Right lung (tissue), 5 donors: ENCODE data around the gene HIC1. TPM values are rescaled to one million over a fixed set of nuclear protein-coding genes. Genes with fewer than 3 reads are reported as not detected.

ENCODE experiments used
- DNase-seq, 2 donors: peaks; one replicate each; pipeline ENCODE4 v3.0.0-alpha.2; 2013
- polyA plus RNA-seq, 5 donors: library from polyadenylated mRNA; unstranded; fragments of 120-200 nt; gene quantifications; one replicate each; pipeline versions ENCODE4 v1.2.1 to v1.2.3, GENCODE V29; 2013; ENCODE audit warnings: inconsistent platforms in 1 of 5, low replicate concordance in 1 of 5; ENCODE audit not compliant: insufficient read length in 5 of 5, insufficient read depth in 1 of 5

Gene HIC1
- polyA plus RNA-seq, 5 donors = 15.1 to 51.9 (median 24.4) TPM

DNA sequence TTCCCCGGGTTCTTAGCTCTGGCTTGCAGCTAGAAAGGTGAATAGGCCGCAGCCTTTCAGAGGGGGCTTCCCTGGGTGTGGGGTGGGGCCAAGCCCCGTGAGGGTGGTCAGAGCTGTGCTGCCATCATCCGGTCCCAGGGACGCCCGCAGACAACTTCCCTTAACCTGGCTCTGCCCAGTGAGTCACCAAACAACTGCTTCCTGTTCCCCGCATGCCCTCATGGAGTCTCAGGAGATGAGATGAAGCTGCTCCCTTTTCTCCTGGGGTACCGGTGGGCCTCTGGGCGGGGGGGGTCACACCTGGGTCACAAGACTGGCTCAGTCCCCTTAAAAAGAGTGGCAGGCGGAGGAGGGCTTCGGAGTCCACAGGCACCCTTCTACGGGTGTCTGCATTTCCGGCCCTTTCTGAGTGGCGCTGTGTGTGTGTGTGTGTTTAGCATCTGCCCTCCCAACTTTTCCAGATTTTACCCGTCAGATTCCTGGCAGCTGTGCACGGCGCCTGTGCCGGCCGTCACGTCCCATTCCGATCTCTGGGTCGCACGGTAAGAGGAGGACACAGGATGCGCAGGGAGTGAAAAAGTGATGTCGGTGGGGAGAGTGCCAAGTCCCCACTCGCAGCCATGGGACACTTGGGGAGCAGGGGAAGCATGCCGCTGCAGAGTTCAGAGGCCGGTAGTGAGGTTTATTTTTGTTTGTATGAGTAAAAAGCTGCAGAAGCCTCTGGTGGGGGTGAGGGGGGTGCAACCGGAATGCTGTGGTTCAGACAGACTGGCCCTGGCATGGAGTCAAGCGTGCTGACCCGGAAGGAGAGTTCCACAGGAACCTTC lies 16.8 kb downstream of the HIC1 start:
- DNase-seq = peak; percentile 90

DNA sequence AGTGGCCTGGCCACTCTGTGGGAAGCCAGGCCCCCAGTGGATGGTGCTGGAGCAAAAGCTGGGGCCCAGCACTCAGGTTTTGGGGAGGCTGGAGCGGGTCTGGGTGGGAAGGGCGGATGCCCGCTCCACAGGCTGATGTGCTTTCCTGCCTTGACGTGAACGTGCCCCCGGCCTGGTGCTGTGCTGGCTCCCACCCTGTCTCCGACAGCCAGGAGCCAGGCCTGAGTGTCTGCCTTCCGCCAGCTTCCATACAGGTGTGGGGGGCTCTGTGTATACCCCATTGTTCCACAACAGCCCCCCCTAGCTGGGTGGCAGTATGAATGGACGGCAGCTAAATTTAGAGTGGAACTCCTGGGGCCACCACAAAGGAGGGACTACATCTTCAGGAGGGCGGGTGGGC lies 20.0 kb downstream of the HIC1 start:
- no peak for DNase-seq

DNA sequence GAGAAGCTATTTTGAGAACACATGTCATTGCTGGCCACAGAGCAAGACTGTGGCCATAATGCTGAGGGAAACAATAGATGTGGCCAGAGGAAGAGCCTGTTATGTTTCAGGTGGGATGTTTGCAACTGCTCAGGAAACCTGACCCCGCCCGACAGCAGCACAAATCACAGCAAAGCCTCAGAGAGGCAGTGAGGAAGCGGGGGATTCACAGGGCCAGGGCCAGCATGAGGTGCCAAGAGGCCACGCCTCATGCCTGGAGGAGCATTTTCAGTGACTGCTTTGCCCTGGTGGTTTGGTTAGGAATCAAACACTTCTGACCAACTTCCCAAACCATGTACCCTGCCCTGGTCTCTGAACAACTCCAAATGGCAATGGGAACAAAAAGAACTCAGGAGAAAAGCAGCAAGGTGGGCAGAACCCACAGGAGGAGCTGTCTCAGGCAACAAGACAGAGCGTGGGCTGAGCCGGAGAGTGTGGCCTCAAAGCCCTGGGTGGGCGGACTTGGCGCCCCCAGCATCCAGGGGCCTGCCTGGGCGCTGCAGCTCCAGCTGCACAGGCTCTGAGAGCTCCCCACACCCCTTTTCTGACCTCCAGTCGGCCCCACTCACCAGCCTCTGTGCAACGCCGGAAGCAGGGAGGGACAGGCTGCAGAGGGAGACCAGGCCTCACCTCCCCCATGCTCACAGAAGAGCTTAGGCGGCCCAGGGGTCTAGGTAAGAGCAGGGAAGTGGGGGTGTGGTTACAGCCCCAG lies 20.6 kb downstream of the HIC1 start:
- peak in 1 of 2 donors; percentile 69 for DNase-seq

DNA sequence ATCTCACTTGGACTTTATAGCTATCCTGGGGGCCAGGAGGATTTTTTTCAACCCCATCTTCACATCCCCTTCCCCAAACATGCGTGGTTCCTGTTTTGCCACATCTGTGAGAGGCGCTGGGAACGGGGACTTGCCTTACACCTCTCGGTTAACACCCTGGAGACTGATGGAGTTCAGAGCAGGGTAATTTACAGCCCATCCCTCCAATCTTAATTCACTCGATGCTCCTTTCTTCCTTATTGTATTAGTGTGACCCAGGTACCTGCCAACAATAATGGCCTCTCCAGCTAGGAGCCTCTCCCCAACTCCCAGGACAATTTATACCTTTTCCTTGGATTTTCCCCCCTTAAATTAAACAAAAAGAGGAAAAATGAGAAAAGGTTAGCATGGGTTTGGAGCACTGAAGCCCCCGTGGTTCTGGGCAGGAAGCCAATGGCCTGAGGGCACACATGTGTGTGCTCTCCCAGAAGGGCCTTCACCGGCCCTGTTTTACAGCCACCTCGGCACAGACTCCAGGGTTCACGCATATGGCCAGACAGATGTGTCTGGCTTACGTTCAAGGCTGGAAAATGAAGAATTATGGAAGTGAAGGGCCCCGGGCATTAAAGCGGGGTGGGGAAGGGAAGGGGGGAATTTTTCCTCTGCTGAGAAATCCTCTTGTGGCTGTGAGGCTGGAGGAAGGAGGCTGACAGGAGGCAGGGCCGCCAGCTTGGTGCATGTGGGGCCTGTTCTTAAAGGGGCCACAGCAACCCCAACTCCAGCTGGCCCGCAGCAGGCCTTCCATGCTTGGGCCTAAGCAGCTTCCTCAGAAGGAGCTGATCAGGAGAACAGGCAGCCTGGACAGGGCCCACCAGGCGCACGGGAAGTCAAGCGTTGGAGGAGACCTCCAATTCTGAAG lies 21.4 kb downstream of the HIC1 start:
- no peak for DNase-seq

DNA sequence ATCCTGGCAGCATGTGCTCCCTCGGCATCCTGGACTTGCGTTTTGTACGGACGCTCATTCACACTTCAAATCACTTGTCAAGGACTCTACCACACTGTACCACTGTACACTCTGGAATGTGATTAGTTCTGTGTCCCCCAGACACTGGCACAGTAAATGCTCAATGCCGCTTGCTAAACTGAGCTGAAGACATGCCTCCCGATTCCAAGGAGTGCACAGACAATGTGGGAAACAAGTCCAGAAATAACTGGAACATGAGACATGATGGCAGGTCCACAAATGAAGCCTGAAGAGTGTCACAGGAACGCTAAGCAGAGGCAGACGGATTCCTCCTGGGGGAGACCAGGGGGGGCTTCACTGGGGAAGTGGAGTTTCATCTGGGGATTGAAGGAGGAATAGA lies 22.1 kb downstream of the HIC1 start:
- no peak for DNase-seq

DNA sequence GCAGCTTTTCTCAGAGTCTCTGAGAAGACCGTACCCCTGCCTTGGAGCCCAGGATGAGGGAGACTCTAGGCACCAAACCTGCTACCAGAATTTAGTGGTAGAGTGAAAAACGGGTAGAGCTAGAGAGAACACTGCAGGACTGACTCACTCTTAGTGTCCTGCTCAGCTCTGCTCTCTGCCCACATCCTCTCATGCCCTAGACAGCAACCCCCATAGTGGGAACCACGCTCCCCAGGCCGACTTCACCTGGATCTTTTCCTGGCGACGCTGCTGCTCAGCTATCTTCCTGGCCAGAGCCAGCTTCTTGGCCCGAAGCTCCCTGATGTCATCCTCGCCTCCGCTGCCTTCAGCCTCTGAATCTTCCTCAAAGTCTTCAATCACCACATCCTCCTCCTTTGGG lies 26.7 kb downstream of the HIC1 start:
- no peak for DNase-seq

DNA sequence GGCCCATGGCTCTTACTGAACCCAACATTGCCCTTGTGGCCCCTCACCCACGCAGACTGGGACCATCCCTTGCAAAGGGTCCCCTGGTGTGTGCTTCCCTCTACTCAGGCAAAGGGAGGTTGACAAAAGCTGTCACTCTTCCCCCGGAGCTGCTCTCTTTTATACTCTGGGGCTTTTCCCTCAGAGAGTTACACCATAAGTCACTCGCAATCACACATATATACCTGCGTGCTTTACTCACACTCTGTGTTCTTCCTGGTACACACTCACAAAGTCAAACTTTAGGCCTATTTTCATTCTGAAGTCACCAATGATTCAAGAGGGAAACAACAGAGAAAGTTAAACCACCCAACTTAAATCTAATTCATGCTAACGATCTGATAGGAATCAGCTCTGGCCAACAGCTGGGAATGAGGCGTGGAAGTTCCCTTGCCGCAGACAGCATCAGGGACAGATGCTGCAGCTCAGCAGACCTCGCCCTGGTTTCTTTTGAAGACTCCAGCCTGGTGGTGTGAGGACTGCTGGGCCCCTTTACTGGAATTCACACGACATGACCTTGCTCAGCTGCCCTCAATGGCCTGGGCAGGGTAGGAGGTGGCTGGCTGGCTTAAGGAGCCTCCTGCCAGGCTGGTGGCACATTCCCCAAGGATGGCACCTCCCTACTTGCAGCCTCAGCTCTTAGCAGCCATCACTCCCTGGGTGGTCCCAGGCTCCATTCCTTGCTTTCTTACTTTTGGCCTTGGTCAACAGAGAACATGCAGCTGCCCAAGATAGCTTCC lies 27.3 kb downstream of the HIC1 start:
- DNase-seq = no peak

DNA sequence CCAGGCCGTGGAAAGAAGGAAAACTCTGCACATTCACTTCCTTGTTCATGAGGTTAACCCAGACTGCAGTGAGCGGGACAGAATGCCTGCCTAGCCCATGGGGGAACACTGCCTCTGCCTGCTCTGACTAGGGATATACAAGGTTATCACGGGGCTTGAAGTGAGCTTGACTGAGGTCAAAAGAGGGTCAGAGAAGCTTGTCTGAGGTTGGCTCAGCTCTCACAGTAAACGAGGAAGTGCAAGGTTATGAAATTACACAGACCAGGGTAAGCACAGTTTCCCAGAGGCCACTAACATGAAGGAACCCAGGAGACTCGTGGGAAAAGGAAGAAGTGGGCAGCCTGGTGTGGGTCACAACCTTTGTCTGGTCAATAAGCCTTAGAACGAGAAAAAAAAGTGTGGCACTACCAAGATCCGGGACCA lies 28.7 kb downstream of the HIC1 start:
- no peak for DNase-seq

DNA sequence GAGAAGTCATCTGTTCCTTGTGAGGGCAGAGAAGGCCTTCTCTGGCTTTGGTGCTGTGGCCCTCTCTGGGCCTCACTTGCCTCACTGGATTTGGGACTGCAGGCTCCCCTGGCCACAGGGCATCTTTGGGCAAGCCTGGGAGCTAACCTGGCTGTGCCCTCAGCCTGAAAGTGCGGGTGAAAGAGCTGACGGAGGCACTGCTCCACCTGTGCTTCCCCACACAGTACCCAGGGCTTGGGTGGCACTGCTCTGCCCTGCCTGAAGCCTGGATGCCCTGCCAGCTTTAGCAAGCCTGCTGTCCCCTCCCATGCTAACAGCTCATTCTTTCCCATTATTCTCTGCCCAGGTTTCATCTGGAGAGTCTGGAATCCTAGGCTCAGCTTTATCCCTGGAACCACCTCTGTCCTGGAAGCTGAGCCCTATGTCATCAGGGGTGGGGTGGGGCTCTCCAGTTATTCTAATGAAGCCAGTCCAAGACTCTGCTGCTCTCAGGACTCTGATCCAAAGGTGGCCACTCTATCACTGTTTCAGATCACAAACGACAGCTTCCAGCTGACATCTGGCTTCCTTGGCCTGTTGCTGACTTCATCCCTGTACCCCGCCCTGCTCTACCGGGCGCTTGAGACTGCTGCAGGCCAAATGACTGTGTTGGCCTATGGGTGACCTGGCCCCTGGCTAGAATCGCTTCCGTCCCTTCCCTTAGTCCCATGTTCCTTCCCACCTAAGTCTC lies 29.3 kb downstream of the HIC1 start:
- no peak for DNase-seq

DNA sequence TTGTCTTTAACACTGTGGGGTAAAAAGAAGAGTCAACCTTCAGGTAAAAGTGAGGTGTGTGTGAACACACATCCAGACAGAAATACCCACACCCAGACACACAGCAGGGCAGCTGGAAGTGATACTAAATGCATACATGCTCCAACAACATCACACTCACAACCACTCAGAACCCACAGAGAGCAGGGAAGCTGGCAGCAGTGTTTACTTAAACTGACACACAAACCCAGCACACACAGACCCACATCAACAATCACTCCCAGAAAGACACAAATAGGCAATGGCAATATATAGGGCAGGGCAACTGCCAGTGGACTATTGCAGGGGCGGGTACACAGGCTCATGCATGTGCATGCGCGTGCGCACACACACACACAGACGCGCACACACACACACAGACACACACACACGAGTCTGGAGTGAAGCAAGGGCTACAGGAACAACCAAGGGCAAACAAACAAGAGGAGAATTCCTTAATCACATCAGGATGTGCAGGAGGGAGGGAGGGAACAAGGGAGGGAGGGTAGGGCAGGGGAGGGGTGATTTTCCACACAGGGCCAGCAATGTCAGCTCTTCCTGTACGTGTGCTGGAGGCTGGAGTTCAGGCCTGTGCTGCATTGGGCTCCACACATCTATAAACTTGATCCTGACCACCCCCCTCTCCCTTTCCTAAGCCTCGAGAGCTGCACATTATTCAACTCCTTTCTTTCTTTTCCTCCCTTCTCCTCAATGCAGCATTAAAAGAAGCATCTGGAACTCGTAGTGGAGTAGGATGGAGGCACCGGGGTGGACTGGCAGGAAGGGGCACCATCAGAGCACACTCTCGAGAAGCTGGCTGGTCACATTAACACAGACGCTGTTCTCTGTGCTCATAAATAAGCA lies 30.1 kb downstream of the HIC1 start:
- DNase-seq = no peak

DNA sequence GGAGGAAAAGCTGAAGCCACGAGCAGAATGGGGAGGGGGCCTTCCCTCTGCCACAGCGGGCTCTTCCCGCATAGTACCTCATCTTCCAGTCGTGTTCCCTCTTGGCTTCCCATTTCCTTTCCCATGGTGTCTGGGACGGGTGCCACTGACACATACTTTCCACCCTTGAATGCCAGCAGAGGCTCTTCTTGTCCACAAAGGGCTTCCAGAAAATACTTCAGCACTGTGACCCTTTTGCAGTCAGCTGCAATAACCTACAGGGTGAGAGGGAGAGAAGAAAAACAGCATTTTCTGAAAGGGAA lies 30.7 kb downstream of the HIC1 start:
- DNase-seq = no peak

DNA sequence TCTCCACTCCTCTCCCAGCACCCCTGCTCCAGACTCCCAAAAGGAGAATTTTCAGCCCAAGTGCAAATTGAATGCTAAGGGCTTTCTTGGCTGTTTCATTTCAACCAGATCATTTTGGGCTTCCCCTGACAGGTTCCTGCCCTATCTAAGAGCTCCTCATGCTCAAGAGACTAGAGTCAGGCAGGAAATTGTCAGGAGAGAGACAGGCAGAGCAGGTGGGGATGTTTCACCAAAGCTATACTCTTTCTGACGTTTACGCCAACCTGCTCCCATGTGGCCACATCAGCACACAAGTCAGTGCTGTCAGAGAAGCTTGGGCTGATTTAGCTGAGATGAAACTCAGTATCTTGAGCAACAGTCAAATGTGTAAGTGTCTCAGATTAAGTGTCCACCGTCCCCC lies 31.4 kb downstream of the HIC1 start:
- no peak for DNase-seq

DNA sequence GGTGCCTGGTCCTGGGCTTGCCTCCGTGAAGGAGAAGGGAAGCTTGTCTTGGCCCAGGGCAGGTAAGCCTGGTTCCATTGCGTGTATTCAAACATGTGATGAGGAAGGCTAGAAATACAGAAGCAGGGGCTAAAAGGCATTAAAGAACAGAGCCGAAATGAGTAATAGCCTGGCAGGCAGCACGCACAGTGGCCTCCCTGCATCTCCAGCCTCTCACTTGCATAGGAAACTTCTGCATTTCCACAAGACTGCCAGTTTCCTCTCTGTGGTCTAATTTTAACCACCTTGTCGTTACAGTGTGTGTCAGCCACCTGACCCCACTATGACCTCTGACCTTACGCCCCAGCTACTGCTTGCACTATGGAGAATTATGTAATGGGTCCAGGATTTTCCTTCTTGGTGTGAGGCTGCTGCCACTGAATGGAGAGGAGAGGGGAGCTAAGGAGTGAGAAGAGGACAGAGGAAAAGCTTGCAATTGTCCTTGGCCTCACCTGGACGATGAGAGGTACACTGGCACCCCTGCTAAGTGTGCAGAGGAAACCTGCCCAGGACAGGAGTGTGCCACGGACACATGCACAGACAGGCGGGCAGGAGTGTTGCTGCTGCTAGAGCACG lies 32.8 kb downstream of the HIC1 start:
- DNase-seq = no peak

DNA sequence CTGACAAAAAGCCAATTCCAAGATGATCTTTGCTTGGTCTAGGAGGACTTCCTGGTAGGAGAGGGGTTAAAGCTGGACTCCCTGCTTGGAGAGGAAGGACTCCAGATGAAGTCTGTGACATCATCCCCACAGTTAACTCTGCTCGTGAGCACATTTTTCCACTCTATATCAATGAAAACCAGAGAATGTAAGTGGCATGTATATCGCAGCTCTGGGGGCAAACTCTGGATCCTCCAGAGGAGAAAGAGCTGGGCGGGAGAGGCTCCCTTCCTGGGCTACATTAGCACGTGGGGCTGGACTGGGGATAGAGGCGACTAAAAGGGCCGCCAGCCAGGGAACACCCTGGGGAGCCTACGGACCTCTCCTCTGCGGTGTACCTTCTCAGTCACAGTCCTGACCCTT lies 34.1 kb downstream of the HIC1 start:
- DNase-seq = no peak

DNA sequence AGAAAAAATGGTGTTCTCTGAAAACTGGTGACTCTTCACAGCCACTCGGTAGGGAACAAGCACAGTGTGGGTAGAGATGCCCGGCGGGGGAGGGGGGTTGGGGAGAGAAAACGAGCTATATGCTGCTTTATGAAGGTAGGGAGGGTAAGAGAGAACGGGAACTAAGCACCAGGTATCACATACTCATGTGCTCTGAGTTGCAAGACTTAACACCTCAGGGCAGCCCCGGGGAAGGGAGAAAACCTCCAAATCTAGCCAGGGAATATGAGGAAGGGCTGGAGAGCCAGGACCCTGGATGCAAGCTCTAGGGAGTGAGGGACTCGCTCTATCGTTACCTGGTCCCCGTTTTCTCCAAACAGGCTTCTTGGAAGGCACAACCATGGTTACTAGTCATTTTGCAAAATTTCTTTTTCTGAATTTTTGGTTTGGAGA lies 35.3 kb downstream of the HIC1 start:
- no peak for DNase-seq

DNA sequence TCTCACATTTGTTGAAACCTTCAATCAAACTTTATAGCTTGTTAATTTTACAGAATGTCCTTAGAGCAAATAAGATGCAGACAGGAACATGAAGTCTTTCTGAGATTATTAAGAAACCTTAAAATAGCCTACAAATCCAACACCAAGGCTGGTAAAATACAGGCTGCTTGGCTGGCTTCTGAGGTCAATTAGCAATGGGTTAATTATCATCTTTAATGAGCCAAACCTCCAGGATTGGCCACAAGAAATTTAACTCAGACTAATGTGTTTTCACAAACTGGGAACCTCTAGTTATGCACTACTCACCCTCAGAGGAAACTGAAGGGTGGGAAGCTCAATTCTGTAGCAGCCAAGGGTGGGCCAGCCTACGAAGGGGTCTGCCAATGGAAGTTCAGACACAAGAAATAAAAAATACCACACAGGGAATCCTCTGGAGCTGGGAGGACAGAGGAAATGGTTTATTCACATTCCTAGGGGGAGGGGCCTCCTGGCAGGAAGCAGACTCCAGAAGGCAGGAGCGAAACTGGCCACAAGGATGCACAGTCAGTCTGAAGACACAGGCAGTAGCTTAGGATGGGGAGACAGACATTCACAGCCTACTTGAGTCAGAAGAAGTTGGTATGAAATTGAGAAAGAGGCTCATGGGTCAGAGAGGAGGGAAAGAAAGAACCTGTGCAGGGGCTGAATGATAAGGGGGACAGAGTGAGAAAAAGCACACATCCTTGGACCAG lies 36.1 kb downstream of the HIC1 start:
- DNase-seq = no peak

DNA sequence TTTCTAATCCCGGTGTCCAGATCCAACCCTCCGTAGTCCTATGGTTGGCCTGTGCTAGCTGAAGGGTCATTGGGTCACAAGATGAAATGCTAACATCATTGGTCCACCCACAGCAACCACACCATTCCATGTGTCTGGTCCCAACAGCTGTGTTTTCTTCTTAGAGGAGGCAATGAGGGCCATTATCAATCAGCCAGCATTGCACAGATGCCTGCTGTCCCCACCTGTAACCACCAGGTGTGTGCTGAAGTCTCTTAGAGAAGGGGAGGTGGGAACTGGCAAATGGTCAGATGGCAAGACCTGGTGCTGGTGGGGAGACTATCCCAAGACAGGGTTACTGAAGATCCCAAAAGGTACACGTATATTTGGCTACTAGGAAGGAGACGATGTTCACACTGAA lies 37.4 kb downstream of the HIC1 start:
- no peak for DNase-seq

DNA sequence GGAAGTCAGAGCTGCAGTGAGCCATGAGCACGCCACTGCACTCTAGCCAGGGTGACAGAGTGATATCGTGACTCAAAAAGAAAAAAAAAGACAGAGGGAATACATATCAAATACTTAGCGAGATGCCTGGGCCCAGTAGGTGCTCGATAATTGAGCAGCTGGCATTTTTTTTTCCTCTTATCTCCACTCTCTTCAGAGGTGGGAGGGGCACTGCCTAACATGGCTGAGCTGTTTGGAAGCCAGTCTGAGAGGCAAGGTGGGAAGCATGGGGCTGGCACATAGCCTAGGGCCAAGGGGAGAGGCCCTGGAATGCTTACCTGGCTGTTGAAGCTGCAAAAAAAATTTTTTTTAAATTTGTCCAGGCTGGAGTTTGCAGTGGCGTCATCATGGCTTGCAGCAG lies 38.4 kb downstream of the HIC1 start:
- DNase-seq = no peak
